ENCODE results near the gene YWHAG. TPM values are rescaled to one million over a fixed set of nuclear protein-coding genes. Genes with fewer than 3 reads are reported as not detected.

YWHAG gene
- total and polyA plus RNA-seq, 9 of the 15 experiments (the other 6 are each of a cell fraction or from before 2014, with no cell fraction given), result 30.4 to 246 (median 94.5) TPM

DNA sequence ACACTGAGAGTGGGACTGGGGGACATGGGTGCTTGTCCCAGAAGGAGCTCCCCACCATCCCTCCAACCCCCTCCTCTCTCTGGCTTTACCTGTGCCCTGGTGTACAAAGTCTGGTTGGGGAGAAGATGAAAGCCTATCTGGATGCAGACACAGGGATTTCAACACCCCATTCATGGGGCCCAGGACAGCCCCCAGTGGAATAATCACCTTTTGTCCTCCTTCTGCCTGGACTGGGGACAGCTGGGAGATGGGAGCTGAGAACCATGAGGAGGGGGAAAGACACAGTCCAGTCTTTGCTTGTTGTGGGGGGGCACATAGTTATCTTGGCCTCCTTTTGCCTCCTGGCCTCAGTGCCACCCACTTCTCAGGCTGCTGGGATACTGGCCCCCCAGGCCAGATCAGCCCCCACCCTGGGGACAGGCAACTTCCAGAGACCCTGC is 49.4 kb upstream of the YWHAG start:
- Histone ChIP-seq H3K4me1 (replicated peaks in 1 of 2; ENCODE audit: control insufficient read depth in 2 of 2, insufficient read depth in 2 of 2, low read length in 2 of 2) (peaks cover 12 to 13% of the 10 kb centered on the region in 2 experiments; a peak in 3 of 5 replicates), H2AFZ (ENCODE audit: low read depth, low read length) (no peak overlapping the region), H3K27ac (ENCODE audit: extremely low read depth, low read depth, low read length) (no peak overlapping the region), H3K9me3 (replicated peaks; ENCODE audit: control insufficient read depth, insufficient read depth, low read depth, low read length) (no peaks in the 10 kb centered on the region), H4K20me1 (replicated peaks; ENCODE audit: control insufficient read depth, insufficient read depth, low read length) (no peaks in the 10 kb centered on the region), H3K9ac (ENCODE audit: insufficient read depth in 1 of 2, low read depth in 2 of 2, low read length in 2 of 2) (peak overlapping the region in 1 of 2 experiments; percentile 73; a peak in 1 of 4 replicates), H3K27me3 (ENCODE audit: control insufficient read depth in 2 of 2, insufficient read depth in 2 of 2, low read length in 2 of 2) (no peaks in the 10 kb centered on the region), H3K9me1 (ENCODE audit: control insufficient read depth, insufficient read depth, low read length) (no peaks in the 10 kb centered on the region), H3K36me3 (ENCODE audit: control insufficient read depth, insufficient read depth, low read length) (peaks cover 4% of the 10 kb centered on the region; the same call in 2 of the 3 replicates), H3K79me2 (ENCODE audit: control insufficient read depth, insufficient read depth, low read length) (no peaks in the 10 kb centered on the region), H3K4me2 (ENCODE audit: insufficient read depth, low read length) (no peak overlapping the region), H3K4me3 (no peak overlapping the region)
- ChIA-PET CTCF (ENCODE audit: low intra/inter-chr PET ratio) (no interaction called here), POLR2A (interaction anchor here (1.0 to 1.1 kb wide), 2 partner anchors 11 kb away, joined by 4 read pairs; no protein-coding TSS in a partner anchor)
- in situ Hi-C loops (cut with MboI) (no loop called here), intact Hi-C loops (cut with micrococcal nuclease) (no loop called here)
- no TSS peak for BruUV-seq (replicated peaks)
- TF ChIP-seq MAFF (IDR thresholded peaks at IDR 0.05; ENCODE audit: low read length), result no peak
- TF ChIP-seq PRMT5 (CRISPR knock-in tag; IDR thresholded peaks at IDR 0.05), result no peak
- TF ChIP-seq HDAC3 (IDR thresholded peaks at IDR 0.05; ENCODE audit: borderline replicate concordance, partially characterized antibody), result no peak
- no peak for TF ChIP-seq CBX2 (IDR thresholded peaks at IDR 0.05; ENCODE audit: insufficient read depth, low read length, poor library complexity, severe bottlenecking)
- TF ChIP-seq ZNF766 (CRISPR knock-in tag; conservative IDR thresholded peaks at IDR 0.05), result no peak
- TF ChIP-seq, protein P1, sequence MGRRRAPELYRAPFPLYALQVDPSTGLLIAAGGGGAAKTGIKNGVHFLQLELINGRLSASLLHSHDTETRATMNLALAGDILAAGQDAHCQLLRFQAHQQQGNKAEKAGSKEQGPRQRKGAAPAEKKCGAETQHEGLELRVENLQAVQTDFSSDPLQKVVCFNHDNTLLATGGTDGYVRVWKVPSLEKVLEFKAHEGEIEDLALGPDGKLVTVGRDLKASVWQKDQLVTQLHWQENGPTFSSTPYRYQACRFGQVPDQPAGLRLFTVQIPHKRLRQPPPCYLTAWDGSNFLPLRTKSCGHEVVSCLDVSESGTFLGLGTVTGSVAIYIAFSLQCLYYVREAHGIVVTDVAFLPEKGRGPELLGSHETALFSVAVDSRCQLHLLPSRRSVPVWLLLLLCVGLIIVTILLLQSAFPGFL (CRISPR knock-in tag; IDR thresholded peaks at IDR 0.05), result no peak
- TF ChIP-seq ZEB2 (IDR thresholded peaks at IDR 0.05), result no peak
- no peak for TF ChIP-seq ZFP36 (IDR thresholded peaks at IDR 0.05; ENCODE audit: low read depth, low read length, partially characterized antibody)
- no peak for TF ChIP-seq HNRNPLL (IDR thresholded peaks at IDR 0.05; ENCODE audit: low read depth, low read length, poor library complexity, severe bottlenecking)
- no peak for TF ChIP-seq THAP12 (CRISPR knock-in tag; IDR thresholded peaks at IDR 0.05)
- no peak for TF ChIP-seq BDP1 (IDR thresholded peaks at IDR 0.05; ENCODE audit: insufficient read depth, insufficient read length)
- TF ChIP-seq RBM34 (IDR thresholded peaks at IDR 0.05; ENCODE audit: borderline replicate concordance, insufficient read depth, low read length), result no peak
- no peak for TF ChIP-seq ASH1L (IDR thresholded peaks at IDR 0.05; ENCODE audit: borderline replicate concordance, low read depth, partially characterized antibody)
- no peak for TF ChIP-seq ZNF707 (CRISPR knock-in tag; conservative IDR thresholded peaks at IDR 0.05)
- TF ChIP-seq HDAC1 (IDR thresholded peaks at IDR 0.05), result no peak
- TF ChIP-seq NCOA4 (IDR thresholded peaks at IDR 0.05; ENCODE audit: partially characterized antibody), result no peak
- FAIRE-seq (no peak), ATAC-seq (no peak), DNase-seq (ENCODE audit: extremely low read depth in 1 of 4, low spot score in 3 of 4) (no peak)
